ENCODE measurements around the gene CD82. TPM values are rescaled to one million over a fixed set of nuclear protein-coding genes. Genes with fewer than 3 reads are reported as not detected.

Gene CD82
- total and polyA plus RNA-seq, 2 of the 8 experiments (the other 6 are each of a cell fraction or from before 2014, with no cell fraction given): 7.9 to 10.3 TPM

DNA sequence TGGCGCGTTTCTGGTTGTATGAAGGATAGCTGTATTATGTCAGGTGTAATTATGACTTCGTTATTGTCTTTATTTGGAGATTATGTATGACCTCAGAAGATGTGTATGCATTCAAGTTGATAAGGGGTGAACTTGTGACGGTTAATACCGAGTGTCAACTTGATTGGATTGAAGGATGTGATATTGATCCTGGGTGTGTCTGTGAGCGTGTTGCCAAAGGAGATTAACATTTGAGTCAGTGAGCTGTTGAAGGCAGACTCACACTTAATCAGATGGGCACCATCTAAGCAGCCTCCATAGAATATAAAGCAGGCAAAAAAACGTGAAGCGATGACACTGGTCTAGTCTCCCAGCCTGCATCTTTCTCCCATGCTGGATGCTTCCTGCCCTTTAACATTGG lies 15.3 kb upstream of the CD82 start:
- ChIA-PET CTCF (ENCODE audit: partially characterized antibody) (interaction anchor here (0.5 to 1.4 kb wide), 4 partner anchors 10 to 388 kb away, joined by 3 read pairs; no protein-coding TSS in a partner anchor), POLR2A (ENCODE audit: partially characterized antibody) (no interaction called here)
- Histone ChIP-seq H3K9me3 (ENCODE audit: insufficient read depth in 2 of 2, low read depth in 1 of 2, low read length in 1 of 2) (no peaks in the 10 kb centered on the region), H3K4me3 (ENCODE audit: extremely low read depth in 1 of 4, insufficient read depth in 2 of 4, low read depth in 3 of 4, low read length in 4 of 4) (no peak overlapping the region), H3K36me3 (ENCODE audit: control insufficient read depth in 2 of 4, insufficient read depth in 4 of 4, low read length in 3 of 4) (no peaks in the 10 kb centered on the region), H2BK12ac (ENCODE audit: low read depth, low read length) (no peak overlapping the region), H3K56ac (replicated peaks; ENCODE audit: insufficient read length, low read depth, low read length) (no peak overlapping the region), H2BK5ac (ENCODE audit: low read depth, low read length) (no peak overlapping the region), H3K9ac (replicated peaks in 1 of 4; ENCODE audit: extremely low read depth in 1 of 4, low read depth in 3 of 4, low read length in 3 of 4) (no peak overlapping the region), H3K23ac (ENCODE audit: insufficient read length) (no peak overlapping the region), H2BK15ac (ENCODE audit: low read length) (no peak overlapping the region), H2AFZ (ENCODE audit: low read length) (no peak overlapping the region), H3K23me2 (ENCODE audit: low read depth, low read length) (no peaks in the 10 kb centered on the region), H3K4me2 (ENCODE audit: insufficient read depth in 1 of 2, low read depth in 2 of 2, low read length in 2 of 2) (no peak overlapping the region), H3K14ac (ENCODE audit: insufficient read length) (no peak overlapping the region), H3K27me3 (replicated peaks in 1 of 4; ENCODE audit: control insufficient read depth in 3 of 4, extremely low read depth in 1 of 4, insufficient read depth in 3 of 4, low read length in 3 of 4) (no peaks in the 10 kb centered on the region), H4K5ac (ENCODE audit: insufficient read length, low read depth, low read length) (no peak overlapping the region), H2AK5ac (ENCODE audit: low read depth, low read length) (no peak overlapping the region), H3K4me1 (replicated peaks in 1 of 4; ENCODE audit: control insufficient read depth in 3 of 4, insufficient read depth in 4 of 4, low read length in 3 of 4) (no peaks in the 10 kb centered on the region), H3K27ac (ENCODE audit: low read depth, low read length) (no peak overlapping the region), H2BK120ac (replicated peaks; ENCODE audit: low read depth, low read length) (no peak overlapping the region), H4K91ac (replicated peaks; ENCODE audit: insufficient read length, low read length) (no peak overlapping the region), H4K8ac (ENCODE audit: extremely low read depth, insufficient read depth, low read length) (no peak overlapping the region), H2BK20ac (ENCODE audit: low read length) (no peak overlapping the region), H3K79me2 (ENCODE audit: control insufficient read depth in 1 of 2, insufficient read depth in 2 of 2, low read length in 2 of 2) (no peaks in the 10 kb centered on the region), H3K4ac (replicated peaks; ENCODE audit: insufficient read length, low read depth, low read length) (no peak overlapping the region), H3K79me1 (ENCODE audit: low read depth, low read length) (no peaks in the 10 kb centered on the region), H3K18ac (ENCODE audit: extremely low read depth, low read length) (no peak overlapping the region), H4K20me1 (replicated peaks in 1 of 2; ENCODE audit: control insufficient read depth in 1 of 2, insufficient read depth in 2 of 2, low read length in 2 of 2) (no peaks in the 10 kb centered on the region)
- DNase-seq (ENCODE audit: low read depth in 1 of 2, low spot score in 2 of 2): no peak
- TF ChIP-seq CHD1 (IDR thresholded peaks at IDR 0.05; ENCODE audit: low read depth, low read length): no peak
- TF ChIP-seq SRF (IDR thresholded peaks at IDR 0.05; ENCODE audit: low read depth, low read length): no peak
- no peak for TF ChIP-seq TBP (IDR thresholded peaks at IDR 0.05; ENCODE audit: low read depth, low read length)
- TF ChIP-seq KDM5A (IDR thresholded peaks at IDR 0.05; ENCODE audit: low read length): no peak
- no peak for TF ChIP-seq TEAD4 (IDR thresholded peaks at IDR 0.05; ENCODE audit: low read depth, low read length)
- TF ChIP-seq RFX5 (IDR thresholded peaks at IDR 0.05; ENCODE audit: borderline replicate concordance, low read depth, low read length): no peak
- no peak for TF ChIP-seq FOSL1 (IDR thresholded peaks at IDR 0.05; ENCODE audit: insufficient read depth, low read depth, low read length)
- TF ChIP-seq CBX5 (IDR thresholded peaks at IDR 0.05; ENCODE audit: low read depth, low read length): no peak
- TF ChIP-seq SP2 (IDR thresholded peaks at IDR 0.05; ENCODE audit: low read length): no peak
- TF ChIP-seq CREB1 (IDR thresholded peaks at IDR 0.05): no peak
- no peak for FAIRE-seq
- 83% methylated on average over 8 of the region's 8 CpGs; no CpG with 5 or more reads in 1 of the 2 experiments for WGBS, 2 experiments (ENCODE audit: extremely low coverage in 1 of 2, insufficient coverage in 1 of 2, insufficient read length in 1 of 2, insufficient replicate concordance in 2 of 2, low coverage in 1 of 2, low lambda C conversion rate in 2 of 2, missing lambda C conversion rate in 1 of 2)
